Esophagus (tissue), 2 donors: ENCODE results near the gene WNT11. TPM values are rescaled to one million over a fixed set of nuclear protein-coding genes. Genes with fewer than 3 reads are reported as not detected.

ENCODE experiments used
- H3K27ac ChIP-seq, 2 donors: one replicate each; pipeline ENCODE4 v1.5.1; 2013; ENCODE audit warnings: low read depth in 2 of 2, mild to moderate bottlenecking in 2 of 2, inconsistent platforms in 1 of 2, low read length in 1 of 2, moderate library complexity in 1 of 2
- H3K27me3 ChIP-seq, 2 donors: one replicate each; pipeline ENCODE4 v1.6.1; 2013; ENCODE audit warnings: low read length in 2 of 2, control low read depth in 1 of 2, mild to moderate bottlenecking in 1 of 2; ENCODE audit not compliant: insufficient read depth in 2 of 2, control insufficient read depth in 1 of 2
- H3K36me3 ChIP-seq, 2 donors: one replicate each; pipeline ENCODE4 v1.6.1; 2013; ENCODE audit warnings: low read length in 1 of 2; ENCODE audit not compliant: control insufficient read depth in 2 of 2, insufficient read depth in 2 of 2
- H3K4me1 ChIP-seq, 2 donors: one replicate each; pipeline ENCODE4 v1.6.1; 2013; ENCODE audit warnings: low read length in 1 of 2; ENCODE audit not compliant: control insufficient read depth in 2 of 2, insufficient read depth in 2 of 2
- H3K4me3 ChIP-seq, 2 donors: one replicate each; pipeline ENCODE4 v1.5.1; 2013; ENCODE audit warnings: low read length in 2 of 2, mild to moderate bottlenecking in 2 of 2, low read depth in 1 of 2, moderate library complexity in 1 of 2
- H3K9me3 ChIP-seq, 2 donors: one replicate each; pipeline ENCODE4 v1.6.1; 2013; ENCODE audit warnings: mild to moderate bottlenecking in 2 of 2, low read depth in 1 of 2, low read length in 1 of 2, moderate library complexity in 1 of 2; ENCODE audit not compliant: control insufficient read depth in 2 of 2, insufficient read depth in 1 of 2
- WGBS, 2 donors: extraction: QIAGEN DNeasy Blood & Tissue Kit; methylation state at CpG; one replicate each; pipeline ENCODE4 v1.1.7; 2013; 5-methylcytosine and 5-hydroxymethylcytosine counted together
- polyA plus RNA-seq, 2 donors: library from polyadenylated mRNA; stranded (reverse); fragments of 200-250 nt; gene quantifications; one replicate each; pipeline ENCODE4 v1.2.3, GENCODE V29; 2013
- donor health status: healthy with polysubstance abuse.
- donor health status: Bipolar disorder and iron deficiency.

The WNT11 gene
- polyA plus RNA-seq, 2 donors: 0.20 to 0.25 TPM

GRCh38 chr11:76224461-76225121 is 18.3 kb upstream of the WNT11 start:
- no peaks in the 10 kb centered on the region for H3K9me3 ChIP-seq
- no peak overlapping the region for H3K27ac ChIP-seq
- H3K27me3 ChIP-seq: peaks cover 0 to 2% of the 10 kb centered on the region in 2 donors
- no peak overlapping the region for H3K4me3 ChIP-seq
- no peaks in the 10 kb centered on the region for H3K4me1 ChIP-seq
- H3K36me3 ChIP-seq: no peaks in the 10 kb centered on the region
- 86 to 88% methylated on average over 10 of the region's 10 CpGs for WGBS, 2 donors

DNA sequence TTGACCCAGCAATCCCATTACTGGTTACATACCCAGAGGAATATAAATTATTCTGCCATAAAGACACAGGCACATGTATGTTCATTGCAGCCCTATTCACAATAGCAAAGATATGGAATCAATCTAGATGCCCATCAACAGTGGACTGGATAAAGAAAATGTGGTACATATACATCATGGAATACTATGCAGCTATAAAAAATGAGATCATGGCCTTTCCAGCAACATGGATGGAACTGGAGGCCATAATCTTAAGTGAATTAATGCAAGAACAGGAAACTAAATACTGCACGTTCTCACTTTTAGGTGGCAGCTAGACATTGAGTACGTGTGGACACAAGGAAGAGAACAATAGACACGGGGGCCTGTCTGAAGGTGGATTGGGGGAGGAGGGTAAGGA is 15.1 kb upstream of the WNT11 start:
- no peaks in the 10 kb centered on the region for H3K27me3 ChIP-seq
- WGBS, 2 donors: 87 to 88% methylated on average over 3 of the region's 3 CpGs
- H3K36me3 ChIP-seq: no peaks in the 10 kb centered on the region
- no peak overlapping the region for H3K4me3 ChIP-seq
- H3K27ac ChIP-seq: no peak overlapping the region
- no peaks in the 10 kb centered on the region for H3K9me3 ChIP-seq
- H3K4me1 ChIP-seq: no peaks in the 10 kb centered on the region

- 72 to 88% methylated on average over 3 of the region's 3 CpGs for WGBS, 2 donors
- Histone ChIP-seq H3K4me3 (no peak overlapping the region), H3K4me1 (no peaks in the 10 kb centered on the region), H3K9me3 (no peaks in the 10 kb centered on the region), H3K36me3 (no peaks in the 10 kb centered on the region), H3K27me3 (no peaks in the 10 kb centered on the region), H3K27ac (no peak overlapping the region)
These were observed 12.9 kb upstream of the WNT11 start for GRCh38 chr11:76219243-76219642.

DNA sequence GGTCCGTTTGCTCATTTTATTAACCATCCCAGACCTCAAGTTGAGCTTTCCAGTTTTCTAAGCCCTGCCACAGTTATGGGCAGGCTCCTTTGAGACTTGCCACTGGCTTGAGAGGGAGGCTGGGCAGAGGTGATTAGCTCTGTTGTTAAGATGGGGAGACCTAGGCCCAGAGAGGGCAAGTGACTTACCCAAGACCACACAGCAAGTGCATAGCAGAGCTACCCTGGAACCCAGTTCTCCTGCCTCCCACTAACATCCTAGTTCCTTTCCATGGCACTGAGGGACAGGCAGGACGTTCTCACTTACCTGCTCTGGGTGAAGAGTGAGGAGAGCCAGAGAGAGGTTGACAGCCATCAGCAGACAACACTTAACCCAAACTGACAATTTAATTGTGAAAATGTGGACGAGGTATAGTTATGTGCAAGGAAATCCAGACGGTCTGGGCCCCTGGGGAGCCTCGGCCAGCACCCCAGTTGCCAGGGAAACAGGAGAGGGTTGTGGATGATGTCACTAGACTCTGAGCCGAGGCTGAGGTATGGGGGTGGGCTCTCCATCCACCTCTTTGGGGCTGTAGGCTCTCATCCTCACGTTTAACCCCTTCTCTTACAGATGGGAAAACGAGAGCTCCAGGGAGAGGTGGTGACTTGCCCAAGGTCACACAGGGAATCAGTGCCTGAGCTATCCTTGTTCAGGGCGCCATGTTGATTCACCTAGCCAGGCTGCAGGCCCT is 12.3 kb upstream of the WNT11 start:
- no peaks in the 10 kb centered on the region for H3K9me3 ChIP-seq
- no peaks in the 10 kb centered on the region for H3K36me3 ChIP-seq
- no peak overlapping the region for H3K27ac ChIP-seq
- H3K4me1 ChIP-seq: no peaks in the 10 kb centered on the region
- no peak overlapping the region for H3K4me3 ChIP-seq
- H3K27me3 ChIP-seq: no peaks in the 10 kb centered on the region
- WGBS, 2 donors: 60% methylated on average over 9 of the region's 9 CpGs

- Histone ChIP-seq H3K9me3 (no peaks in the 10 kb centered on the region), H3K4me1 (no peaks in the 10 kb centered on the region), H3K36me3 (no peaks in the 10 kb centered on the region), H3K4me3 (no peak overlapping the region), H3K27ac (no peak overlapping the region), H3K27me3 (no peaks in the 10 kb centered on the region)
- 76 to 84% methylated on average over 8 of the region's 8 CpGs for WGBS, 2 donors
These were observed 11.4 kb upstream of the WNT11 start for GRCh38 chr11:76217653-76218160.

DNA sequence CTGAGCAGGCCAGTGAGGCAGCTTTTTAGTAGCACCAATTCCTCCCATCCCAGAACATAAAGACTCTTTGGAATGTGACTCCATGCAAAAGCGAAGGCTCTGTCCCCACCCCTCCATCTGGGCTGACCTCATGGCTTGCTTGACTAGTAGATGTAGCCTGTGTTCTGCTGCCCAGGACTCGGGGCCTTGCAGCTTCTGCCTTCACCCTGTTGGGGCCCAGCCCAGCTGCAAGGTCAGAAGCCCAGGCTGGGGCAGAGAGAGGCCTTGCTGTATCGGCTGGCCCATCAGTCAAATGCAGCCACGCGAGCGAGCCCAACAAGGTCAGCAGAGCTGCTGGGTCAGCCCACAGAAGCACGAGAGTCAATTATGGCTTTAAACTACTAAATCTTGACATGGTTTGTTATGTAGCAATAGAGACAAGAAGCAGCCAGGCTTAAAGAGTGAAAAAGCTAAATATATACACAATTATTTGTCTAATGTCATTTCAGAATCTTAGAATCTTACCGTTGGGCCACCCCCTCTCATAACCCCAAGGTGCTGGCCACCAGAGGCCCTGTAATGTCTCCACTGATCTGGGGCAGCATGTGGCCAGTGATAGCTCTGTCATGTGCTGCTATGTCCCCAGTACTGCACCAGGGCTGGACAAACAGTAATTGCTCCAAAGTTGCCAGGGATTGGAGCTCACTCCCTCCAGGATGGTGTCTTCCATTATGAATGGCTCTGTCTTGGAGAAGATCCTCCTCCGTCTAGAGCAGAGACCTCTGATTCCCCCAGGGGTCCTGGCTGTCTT is 10.4 kb upstream of the WNT11 start:
- no peaks in the 10 kb centered on the region for H3K9me3 ChIP-seq
- no peaks in the 10 kb centered on the region for H3K27me3 ChIP-seq
- WGBS, 2 donors: 77 to 78% methylated on average over 9 of the region's 9 CpGs
- no peak overlapping the region for H3K4me3 ChIP-seq
- H3K4me1 ChIP-seq: no peaks in the 10 kb centered on the region
- no peak overlapping the region for H3K27ac ChIP-seq
- H3K36me3 ChIP-seq: no peaks in the 10 kb centered on the region

- WGBS, 2 donors: 81 to 85% methylated on average over 6 of the region's 6 CpGs
- Histone ChIP-seq H3K9me3 (no peaks in the 10 kb centered on the region), H3K36me3 (no peaks in the 10 kb centered on the region), H3K4me1 (no peaks in the 10 kb centered on the region), H3K27ac (no peak overlapping the region), H3K4me3 (no peak overlapping the region), H3K27me3 (no peaks in the 10 kb centered on the region)
These were observed 9.6 kb upstream of the WNT11 start for GRCh38 chr11:76215941-76216340.

DNA sequence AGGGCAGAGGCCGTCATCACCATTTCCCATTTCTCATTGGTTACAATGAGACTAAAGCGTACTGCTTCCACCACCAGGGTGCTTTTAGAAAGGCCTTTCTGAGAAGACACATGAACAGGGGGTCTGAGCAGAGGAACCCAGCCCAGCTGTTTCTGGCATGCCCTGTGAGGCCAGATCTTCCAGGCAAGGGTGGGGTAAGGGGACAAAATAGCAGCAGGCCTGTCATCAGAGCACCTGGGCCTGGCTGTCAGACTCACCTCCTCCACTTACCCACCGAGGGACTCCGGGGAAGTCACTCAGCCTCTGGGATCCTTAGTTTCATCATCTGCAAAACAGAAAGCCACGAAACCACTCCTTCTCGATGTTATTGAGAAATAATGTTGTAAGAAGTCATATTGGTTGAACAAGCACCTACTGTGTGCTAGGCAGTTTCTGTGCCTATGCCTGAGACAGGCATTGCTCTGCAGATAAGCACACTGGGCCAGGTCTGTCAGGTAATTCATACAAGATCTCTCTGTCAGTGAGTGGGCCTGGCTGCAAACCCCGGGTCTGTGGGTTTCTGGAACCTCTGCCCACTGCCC is 8.8 kb upstream of the WNT11 start:
- Histone ChIP-seq H3K27me3 (no peaks in the 10 kb centered on the region), H3K36me3 (no peaks in the 10 kb centered on the region), H3K4me1 (peaks cover 0 to 4% of the 10 kb centered on the region in 2 donors), H3K9me3 (no peaks in the 10 kb centered on the region), H3K4me3 (no peak overlapping the region), H3K27ac (no peak overlapping the region)
- 82 to 90% methylated on average over 7 of the region's 7 CpGs for WGBS, 2 donors

GRCh38 chr11:76214186-76214585 is 7.9 kb upstream of the WNT11 start:
- Histone ChIP-seq H3K9me3 (no peaks in the 10 kb centered on the region), H3K27ac (no peak overlapping the region), H3K36me3 (no peaks in the 10 kb centered on the region), H3K4me3 (no peak overlapping the region), H3K27me3 (no peaks in the 10 kb centered on the region), H3K4me1 (peaks cover under 1 to 11% of the 10 kb centered on the region in 2 donors)
- 92 to 94% methylated on average over 5 of the region's 5 CpGs for WGBS, 2 donors
